Activated CD8-positive, alpha-beta memory T cell treated with anti-CD3 and anti-CD28 coated beads, Interleukin-2, amount 50 U/mL, for 24 hours (primary cell): Measurements from ENCODE around the gene NDUFS2.

Source experiments
- DNase-seq: peaks from one replicate; pipeline ENCODE4 v3.0.0-alpha.2; 2020; ENCODE audit errors: extremely low read depth

The NDUFS2 gene

DNA sequence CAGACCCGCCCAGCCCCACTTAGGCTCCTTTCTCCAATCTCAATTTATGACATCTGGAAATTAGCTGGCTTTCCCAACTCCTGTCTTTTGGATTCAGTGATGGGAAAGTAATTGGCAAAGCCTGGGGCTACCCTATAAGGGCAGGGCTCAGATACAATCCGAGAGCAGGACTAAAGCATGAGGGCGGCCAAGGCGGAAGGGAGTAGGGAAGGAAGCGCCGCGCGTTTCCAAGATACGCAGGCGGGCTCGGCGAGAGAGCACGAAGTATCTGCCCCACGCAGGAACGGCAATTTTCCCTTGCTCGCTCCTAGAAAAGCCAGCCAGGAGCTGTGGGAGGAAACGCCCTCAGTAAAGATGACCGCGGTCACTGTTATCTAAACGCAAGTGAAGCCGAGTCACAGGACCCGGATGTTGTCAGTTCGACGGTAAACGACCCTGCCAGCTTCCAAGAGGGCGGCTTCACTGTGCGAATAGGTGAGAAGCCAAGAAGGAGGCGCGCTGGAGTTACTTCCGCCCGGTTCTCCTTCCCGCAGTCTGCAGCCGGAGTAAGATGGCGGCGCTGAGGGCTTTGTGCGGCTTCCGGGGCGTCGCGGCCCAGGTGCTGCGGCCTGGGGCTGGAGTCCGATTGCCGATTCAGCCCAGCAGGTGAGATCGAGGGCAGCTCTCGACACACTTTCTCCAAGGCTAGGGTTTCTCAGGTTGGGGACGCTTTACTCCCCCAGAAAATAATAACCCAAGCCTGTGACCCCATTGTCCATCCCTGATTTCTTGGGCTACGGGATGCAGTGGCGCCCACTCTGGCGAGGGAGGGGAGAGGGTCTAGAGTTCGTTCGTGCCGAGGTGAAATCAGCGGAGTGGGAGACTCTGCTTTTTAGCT, at the start of gene NDUFS2:
TSS of gene NDUFS2 (plus strand) at position 532 of the 877 bp plus-strand sequence. CDS start at position 551, 19 bp downstream.
- peak; percentile 94 for DNase-seq

DNA sequence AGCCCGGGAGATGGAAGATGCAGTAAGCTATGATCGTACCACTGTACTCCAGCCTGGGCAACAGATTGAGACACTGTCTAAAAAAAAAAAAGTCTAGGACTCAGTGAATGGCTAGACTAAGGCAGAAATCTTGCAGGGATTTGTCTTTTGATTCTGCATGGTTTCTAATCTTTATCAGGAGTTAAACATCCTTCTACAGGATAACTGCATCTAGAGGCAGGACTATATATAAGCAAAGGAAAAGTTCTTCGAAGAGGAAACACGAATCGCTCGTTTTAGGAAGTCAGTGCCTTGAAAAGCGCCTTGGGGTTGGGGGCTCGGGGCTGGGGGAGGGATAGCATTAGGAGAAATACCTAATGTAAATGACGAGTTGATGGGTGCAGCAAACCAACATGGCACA, 49.0 kb upstream of the NDUFS2 start:
- DNase-seq: no peak

DNA sequence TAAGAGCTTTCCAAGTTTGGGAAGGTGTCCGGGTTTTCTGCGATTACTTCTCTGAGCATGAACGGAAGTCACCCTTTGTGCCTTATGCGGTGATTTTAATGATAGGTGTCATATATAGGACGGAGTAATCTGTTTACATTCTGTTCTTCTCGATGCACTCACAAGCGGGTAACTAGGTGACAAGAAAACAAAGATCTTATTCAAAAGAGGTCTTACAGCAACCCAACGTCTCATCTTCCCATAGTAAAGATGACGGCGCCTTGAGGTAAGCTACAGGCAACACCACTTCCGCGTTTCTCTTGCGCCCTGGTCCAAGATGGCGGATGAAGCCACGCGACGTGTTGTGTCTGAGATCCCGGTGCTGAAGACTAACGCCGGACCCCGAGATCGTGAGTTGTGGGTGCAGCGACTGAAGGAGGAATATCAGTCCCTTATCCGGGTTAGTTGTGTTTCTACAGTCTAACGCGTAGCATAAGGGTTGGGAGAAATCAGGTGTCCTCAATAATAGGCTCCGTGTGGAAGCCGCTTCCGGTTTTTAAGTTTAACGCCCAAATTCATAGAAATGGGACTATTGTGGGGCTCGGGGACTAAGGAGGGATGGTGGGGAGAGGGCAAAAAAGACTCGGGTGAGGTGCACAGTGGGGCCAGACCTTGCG, 48.4 kb upstream of the NDUFS2 start, which contains the start of gene UFC1:
TSS of gene UFC1 (plus strand) at position 297 of the 656 bp plus-strand sequence. CDS start at position 317, 20 bp downstream.
- peak; percentile 53 for DNase-seq

DNA sequence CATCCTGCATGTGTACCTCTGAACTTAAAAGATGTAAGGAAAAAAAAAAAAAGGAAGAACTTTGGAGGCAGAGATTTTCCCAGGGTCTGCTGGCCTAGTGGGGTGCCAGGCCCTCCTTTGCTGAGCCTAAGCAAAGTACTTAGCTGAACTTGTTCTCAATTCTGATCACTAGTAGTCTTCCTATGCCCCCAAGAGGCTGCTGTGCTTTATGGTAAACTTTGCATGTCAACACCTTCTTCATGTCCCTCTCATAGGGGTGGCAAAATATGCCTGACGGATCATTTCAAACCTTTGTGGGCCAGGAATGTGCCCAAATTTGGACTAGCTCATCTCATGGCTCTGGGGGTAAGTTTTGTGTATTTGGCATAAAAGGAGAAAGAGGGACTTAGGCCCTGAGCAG, 44.3 kb upstream of the NDUFS2 start:
- DNase-seq: no peak

DNA sequence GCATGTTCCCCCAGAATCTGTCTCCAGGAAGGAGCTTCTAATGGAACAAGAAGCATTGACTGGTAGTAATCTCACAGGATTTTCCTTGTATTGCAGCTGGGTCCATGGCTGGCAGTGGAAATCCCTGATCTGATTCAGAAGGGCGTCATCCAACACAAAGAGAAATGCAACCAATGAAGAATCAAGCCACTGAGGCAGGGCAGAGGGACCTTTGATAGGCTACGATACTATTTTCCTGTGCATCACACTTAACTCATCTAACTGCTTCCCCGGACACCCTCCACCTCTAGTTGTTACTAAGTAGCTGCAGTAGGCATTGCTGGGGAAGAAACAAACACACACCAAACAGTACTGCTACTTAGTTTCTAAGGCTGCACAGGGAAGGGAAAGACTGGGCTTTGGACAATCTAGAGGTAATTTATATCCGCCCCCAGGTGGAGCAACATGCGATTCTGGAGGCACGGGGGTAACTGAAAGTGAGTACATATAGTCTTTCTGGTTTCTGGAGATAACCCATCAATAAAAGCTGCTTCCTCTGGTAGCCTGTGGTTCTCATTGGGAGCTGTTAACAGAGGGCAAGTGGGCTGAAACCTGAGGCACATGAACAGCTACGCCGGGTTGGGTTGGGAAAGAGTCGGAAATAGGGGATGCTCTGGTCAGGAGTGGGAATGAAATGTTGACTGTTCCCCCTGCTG, 43.7 kb upstream of the NDUFS2 start:
- DNase-seq: no peak

DNA sequence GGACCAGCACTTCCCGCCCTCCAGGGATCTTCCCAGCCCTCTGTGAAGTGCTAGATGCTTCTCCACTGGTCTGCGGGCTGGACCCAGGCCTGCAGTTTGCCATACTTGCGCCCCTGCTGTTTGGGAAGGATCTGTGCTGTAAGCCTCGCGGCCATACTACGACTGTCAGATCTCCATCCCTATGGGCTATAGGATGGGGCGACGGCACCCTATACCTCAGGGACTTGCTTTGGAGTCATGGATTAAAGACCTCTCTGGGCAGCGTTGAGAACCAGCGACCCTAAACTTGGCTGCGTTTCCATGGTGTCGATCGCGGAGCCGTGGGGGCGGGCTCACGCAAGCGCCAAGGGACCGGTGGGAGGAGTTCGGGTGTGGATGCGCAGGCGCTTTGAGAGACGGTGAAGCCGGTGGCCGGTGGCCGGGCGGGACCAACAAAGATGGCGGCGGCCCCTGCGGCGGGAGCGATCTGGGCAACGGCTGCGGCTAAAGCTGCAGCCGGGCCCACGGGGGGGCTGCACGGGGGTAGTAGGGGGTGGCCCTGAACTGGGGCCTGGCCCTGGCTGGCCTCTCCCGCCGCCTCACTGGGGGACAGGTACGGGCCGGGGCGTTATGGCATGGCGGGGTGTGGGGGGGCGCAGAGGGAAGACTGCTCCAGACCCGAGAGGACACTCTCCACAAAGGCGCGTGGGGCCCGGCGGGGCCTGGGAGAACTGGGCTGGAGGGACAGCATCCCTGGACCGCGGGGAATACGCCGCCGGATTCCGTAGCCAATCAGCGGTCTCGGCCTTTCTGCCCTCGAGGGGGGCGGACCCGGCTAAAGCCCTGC, 42.9 kb upstream of the NDUFS2 start, which contains the start of gene USP21:
TSS of gene USP21 (plus strand) at position 414 of the 826 bp plus-strand sequence. CDS start 1,141 bp downstream, outside the sequence.
- peak; percentile 81 for DNase-seq

DNA sequence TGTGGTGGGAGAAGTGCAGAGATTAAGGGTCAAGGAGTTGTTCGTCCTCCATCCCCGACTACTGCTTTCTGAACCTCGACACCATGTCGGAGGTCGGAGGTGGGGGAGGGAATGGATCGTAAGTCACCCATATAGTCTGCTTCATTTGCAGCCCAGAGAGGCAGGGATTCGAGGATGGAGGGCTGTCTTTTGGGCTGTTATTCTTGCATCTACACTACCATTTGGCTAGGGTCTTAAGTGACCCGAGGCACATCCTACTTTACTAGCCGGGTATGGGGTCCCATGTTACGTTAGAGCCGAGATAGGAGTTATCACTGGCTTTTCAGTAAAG, 42.3 kb upstream of the NDUFS2 start:
- no peak for DNase-seq

DNA sequence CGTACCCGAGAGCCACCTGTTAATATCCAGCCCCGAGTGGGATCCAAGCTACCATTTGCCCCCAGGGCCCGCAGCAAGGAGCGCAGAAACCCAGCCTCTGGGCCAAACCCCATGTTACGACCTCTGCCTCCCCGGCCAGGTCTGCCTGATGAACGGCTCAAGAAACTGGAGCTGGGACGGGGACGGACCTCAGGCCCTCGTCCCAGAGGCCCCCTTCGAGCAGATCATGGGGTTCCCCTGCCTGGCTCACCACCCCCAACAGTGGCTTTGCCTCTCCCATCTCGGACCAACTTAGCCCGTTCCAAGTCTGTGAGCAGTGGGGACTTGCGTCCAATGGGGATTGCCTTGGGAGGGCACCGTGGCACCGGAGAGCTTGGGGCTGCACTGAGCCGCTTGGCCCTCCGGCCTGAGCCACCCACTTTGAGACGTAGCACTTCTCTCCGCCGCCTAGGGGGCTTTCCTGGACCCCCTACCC, 41.5 kb upstream of the NDUFS2 start:
- no peak for DNase-seq

DNA sequence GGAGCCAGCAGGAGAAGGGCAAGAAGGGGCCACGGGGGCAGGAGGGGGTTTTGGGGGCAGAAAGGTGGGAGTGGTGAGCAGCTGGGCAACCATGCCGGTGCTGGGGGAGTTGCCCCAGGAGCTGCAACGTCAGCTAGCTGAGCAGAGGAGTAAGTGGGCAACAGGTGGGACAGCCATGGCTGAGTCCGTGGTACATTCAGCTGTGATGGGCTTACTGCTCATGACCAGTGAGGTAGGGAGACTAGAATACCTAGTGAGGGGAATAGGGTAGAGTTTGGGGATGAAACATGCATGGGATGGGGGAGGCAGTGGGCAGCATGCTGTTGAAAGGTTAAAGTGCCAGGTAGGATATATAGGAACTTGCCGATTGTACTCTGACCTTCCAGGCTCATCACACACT, 40.5 kb upstream of the NDUFS2 start:
- no peak for DNase-seq

DNA sequence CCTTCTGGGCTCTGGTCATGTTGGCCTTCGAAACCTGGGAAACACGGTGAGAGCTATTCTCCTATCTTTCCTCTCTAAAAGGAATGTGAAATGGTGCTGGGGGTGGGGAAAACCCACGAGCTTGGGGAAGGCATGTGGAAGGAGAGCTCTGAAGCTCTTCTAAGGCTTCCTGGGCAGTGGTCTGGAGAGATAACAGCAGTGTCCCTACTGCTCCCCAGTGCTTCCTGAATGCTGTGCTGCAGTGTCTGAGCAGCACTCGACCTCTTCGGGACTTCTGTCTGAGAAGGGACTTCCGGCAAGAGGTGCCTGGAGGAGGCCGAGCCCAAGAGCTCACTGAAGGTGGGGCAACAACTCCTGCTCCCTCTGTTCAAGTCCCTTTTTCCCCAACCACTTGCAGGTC, 40.1 kb upstream of the NDUFS2 start:
- DNase-seq: no peak

DNA sequence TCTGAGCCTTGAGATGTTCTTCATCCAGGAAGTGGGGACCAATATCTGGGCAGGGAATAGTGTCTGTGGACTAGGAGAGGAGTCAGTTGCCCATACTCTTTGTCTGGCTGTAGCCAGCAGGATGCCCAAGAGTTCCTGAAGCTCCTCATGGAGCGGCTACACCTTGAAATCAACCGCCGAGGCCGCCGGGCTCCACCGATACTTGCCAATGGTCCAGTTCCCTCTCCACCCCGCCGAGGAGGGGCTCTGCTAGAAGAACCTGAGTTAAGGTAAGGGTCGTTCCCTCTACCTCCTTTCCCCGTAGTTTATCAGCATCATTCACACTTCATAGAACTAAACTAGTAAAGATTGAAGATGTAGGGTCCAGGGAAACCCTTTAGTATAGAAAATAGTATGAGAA, 39.4 kb upstream of the NDUFS2 start:
- no peak for DNase-seq

DNA sequence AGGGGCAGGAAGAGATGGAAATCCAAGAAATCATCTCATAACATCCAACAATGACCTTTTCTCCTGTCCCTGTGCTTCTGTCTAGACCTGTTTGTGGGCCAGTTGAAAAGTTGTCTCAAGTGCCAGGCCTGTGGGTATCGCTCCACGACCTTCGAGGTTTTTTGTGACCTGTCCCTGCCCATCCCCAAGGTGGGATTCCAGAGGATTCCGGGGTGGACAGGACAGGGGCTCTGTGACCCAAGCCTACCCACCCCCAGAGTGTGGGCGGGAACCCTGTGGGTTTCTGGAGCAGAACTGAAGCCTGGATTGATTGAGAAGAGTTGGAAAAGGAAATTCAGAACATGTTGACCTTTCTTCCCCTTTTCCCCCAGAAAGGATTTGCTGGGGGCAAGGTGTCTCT, 38.4 kb upstream of the NDUFS2 start:
- no peak for DNase-seq

DNA sequence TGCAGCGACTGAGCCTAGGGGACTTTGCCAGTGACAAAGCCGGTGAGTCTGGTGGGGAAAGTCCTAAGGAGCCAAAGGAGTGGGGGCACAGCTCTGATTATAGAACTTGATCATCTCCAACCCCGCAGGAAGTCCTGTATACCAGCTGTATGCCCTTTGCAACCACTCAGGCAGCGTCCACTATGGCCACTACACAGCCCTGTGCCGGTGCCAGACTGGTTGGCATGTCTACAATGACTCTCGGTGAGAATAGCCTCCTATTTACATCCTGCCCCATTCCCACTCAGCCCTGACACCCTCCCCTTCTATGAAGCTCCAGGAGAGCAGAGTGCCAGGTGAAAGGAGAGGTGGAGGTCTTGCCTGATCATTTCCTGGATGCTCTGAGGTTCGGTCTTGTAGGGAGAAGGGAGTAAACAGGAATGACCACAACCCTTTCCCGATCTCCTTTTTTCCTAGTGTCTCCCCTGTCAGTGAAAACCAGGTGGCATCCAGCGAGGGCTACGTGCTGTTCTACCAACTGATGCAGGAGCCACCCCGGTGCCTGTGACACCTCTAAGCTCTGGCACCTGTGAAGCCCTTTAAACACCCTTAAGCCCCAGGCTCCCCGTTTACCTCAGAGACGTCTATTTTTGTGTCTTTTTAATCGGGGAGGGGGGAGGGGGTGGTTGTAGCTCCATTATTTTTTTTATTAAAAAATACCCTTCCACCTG, 37.1 kb upstream of the NDUFS2 start:
- DNase-seq: no peak

DNA sequence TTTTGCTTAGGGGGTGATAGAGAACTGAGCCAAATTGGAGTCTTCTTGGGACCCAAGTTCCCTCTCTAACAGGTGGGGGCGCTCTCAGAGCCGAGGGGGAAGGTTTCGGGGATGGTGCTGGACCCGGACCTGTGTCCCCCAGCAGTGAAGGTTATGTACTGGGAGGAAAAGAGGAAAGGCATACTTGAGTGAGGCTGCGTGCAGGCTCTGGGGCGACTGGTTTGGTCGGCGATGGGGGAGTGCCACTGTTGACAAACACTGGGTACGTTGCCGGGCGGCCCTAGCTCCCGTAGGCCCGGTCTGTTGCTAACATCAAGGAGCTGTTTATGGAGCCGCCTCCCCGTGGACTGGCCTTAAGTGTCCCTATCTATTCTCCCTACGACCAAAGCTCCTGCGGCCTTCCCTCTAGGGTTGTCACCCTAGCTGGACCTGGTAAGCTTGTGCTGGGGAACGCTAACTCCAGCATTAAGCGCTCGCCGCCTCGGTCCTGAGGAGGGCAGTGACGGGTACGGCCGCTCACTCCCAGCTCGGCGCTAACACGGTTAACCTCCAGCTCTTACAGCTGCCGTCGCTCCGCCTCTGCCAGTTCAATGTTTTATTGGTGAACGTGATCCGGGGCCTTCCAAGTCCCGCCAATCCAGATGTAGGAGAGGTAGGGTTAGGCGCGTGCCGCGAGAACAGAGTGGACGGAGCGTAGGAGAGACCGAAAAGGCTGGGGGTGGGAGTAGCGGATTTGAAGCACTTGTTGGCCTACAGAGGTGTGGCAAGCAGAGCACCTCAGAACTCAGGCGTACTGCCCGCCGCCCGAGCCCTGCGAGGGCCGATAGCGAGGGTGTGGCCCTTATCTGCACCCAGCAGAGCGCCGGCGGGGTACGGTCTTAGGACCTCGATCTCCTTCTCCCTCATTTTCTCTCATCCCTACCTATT, 36.2 kb upstream of the NDUFS2 start, which contains the start of gene PPOX:
TSS of gene PPOX (plus strand) at position 685 of the 927 bp plus-strand sequence. CDS start 422 bp downstream, outside the sequence.
- peak; percentile 89 for DNase-seq

DNA sequence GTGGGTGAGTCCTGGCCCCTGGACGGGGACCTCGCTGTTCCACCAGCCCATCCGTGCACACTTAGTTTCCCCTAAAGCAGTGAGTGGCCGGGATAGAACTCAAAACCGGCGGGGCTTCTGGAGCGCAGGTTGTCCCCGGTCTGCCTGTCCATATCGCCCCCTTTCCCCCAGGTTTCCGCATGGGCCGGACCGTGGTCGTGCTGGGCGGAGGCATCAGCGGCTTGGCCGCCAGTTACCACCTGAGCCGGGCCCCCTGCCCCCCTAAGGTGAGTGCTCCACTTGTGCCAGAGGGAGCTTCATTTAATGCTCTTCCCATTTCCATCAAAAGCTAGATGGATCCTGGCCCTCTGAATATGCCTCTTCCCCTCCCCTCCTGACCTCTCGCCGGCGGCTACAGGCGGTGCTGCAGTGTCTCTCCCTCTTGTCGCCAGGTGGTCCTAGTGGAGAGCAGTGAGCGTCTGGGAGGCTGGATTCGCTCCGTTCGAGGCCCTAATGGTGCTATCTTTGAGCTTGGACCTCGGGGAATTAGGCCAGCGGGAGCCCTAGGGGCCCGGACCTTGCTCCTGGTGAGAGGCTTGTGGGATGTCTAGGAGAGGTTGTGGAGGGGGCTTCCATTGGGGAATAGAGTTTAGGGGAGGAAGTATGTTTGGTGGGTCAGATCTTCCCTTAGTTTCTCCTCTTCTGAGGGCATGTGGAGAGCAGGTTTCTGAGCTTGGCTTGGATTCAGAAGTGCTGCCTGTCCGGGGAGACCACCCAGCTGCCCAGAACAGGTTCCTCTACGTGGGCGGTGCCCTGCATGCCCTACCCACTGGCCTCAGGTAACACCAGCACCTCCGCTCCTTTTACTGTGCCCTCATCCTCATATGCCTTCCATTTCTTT, 35.3 kb upstream of the NDUFS2 start:
- no peak for DNase-seq

DNA sequence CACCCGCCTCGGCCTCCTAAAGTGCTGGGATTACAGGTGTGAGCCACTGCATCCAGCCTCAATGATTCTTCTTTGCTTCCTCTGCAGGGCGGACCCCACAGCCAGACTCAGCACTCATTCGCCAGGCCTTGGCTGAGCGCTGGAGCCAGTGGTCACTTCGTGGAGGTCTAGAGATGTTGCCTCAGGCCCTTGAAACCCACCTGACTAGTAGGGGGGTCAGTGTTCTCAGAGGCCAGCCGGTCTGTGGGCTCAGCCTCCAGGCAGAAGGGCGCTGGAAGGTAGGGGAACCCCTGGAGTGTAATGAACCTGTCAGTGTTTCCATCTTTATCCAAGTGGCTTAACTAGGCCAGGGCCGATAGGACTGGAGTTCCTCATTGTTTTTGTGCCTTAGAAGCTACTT, 33.3 kb upstream of the NDUFS2 start:
- no peak for DNase-seq

DNA sequence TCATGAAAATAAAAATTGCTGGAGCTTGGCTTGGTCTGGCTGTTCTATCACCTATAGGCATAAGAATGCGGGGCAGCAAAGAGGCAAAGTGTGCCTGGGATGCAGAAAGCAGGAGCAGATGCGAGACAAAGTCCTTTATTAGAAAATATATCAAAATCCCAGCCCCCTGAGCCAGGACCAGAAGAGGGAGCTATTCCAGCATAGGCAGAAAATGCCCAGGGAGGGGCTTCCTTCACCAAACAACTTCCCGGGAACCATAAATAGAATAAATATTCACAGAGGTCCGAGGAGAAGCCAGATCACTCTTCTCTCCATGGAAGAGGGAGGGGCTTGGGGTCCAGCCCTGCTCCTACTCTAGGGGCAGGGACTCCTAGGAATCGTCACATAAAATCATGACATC, 31.0 kb upstream of the NDUFS2 start:
- DNase-seq: no peak

DNA sequence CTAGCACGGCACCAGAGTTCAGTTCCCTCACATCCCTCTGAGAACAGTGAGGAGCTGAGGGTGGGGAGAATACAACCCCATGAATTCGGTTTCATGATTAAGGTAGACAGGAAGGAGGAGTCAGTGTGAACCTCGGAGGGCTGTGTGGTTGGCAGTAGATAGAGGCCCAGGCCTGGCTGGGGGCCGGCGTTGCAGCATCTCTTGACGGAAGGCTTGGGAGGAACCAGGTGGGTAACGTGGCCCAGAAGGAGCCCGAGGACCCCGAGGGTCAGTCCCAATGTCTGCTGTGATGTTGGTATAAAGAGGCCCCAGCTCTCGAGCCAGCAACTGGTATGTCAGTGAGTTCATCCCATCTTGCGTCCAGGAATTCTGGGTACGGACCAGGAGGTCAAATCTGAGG, 30.5 kb upstream of the NDUFS2 start:
- DNase-seq: no peak

DNA sequence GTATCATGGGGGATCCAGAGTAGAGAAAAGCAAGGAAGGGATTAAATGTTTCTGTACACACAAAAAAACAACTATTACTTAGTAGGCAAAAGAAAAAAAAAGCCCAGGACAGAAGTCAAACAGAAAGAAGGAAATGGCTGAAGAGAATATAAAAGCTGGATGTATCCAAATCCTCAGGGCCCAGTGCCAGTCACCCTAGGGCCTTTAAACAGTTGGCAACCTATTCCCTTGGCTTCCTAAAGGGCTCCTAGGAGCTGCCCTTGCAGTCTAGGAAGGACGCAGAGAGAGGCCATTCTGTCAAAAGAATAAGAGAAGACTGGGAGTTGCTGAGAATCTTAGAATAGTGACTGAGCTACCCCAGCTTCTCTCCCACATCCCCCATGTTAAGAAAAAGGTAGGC, 29.8 kb upstream of the NDUFS2 start:
- DNase-seq: no peak
